PC-9 (cell line): ENCODE measurements around the gene USH2A. TPM values are rescaled to one million over a fixed set of nuclear protein-coding genes. Genes with fewer than 3 reads are reported as not detected.

Experiments
- BruUV-seq: library from RNA; stranded (reverse); fragments of 400-500 nt; replicated peaks from 2 replicates; lab custom pipeline; 2021; lab: Mats Ljungman, UMichigan
- CTCF ChIA-PET: fragments of 300-600 bp; sonication (Branson Sonifier 250); formaldehyde crosslinking; loops from one replicate; lab custom pipeline; 2022; ENCODE audit warnings: antibody characterized with exemption; lab: Charles Lee
- POLR2A ChIA-PET: fragments of 300-600 bp; sonication (Branson Sonifier 250); formaldehyde crosslinking; loops from one replicate; lab custom pipeline; 2022; ENCODE audit warnings: antibody characterized with exemption; ENCODE audit not compliant: unreplicated experiment; lab: Charles Lee
- DNase-seq, 2 experiments: peaks; one replicate each; pipeline versions ENCODE4 v3.0.0 to v3.0.0-alpha.2; 2015 to 2022; ENCODE audit warnings: mixed read lengths in 1 of 2
- H2AFZ ChIP-seq: fragments of 200-600 bp; sonication (generic); 2 replicates; pipeline ENCODE4 v1.8.1; 2017; ENCODE audit warnings: antibody characterized with exemption
- H3F3A ChIP-seq: fragments of 200-600 bp; sonication (generic); 2 replicates; pipeline ENCODE4 v1.8.1; 2017; ENCODE audit warnings: antibody characterized with exemption, mild to moderate bottlenecking, low read depth; ENCODE audit not compliant: insufficient read depth
- H3K27ac ChIP-seq: fragments of 200-600 bp; sonication (generic); 2 replicates; pipeline ENCODE4 v1.6.1; 2016; ENCODE audit warnings: mixed run types
- H3K27me3 ChIP-seq: fragments of 200-600 bp; sonication (generic); 2 replicates; pipeline ENCODE4 v1.6.1; 2016; ENCODE audit warnings: low read depth, mixed run types; ENCODE audit not compliant: insufficient read depth
- H3K36me3 ChIP-seq: fragments of 200-600 bp; sonication (generic); 2 replicates; pipeline ENCODE4 v1.6.1; 2016; ENCODE audit warnings: low read depth, mixed run types
- H3K4me1 ChIP-seq: fragments of 200-600 bp; sonication (generic); replicated peaks from 2 replicates; pipeline ENCODE4 v1.6.1; 2016; ENCODE audit warnings: mixed run types; ENCODE audit not compliant: insufficient read depth
- H3K4me2 ChIP-seq: fragments of 200-600 bp; sonication (generic); 2 replicates; pipeline ENCODE4 v1.6.1; 2017; ENCODE audit warnings: mixed run types
- H3K4me3 ChIP-seq: fragments of 200-600 bp; sonication (generic); 2 replicates; pipeline ENCODE4 v1.6.1; 2016; ENCODE audit warnings: mixed run types
- H3K79me2 ChIP-seq: fragments of 200-600 bp; sonication (generic); 2 replicates; pipeline ENCODE4 v1.6.1; 2017; ENCODE audit warnings: low read depth, mixed run types
- H3K9me2 ChIP-seq: fragments of 200-600 bp; sonication (generic); 2 replicates; pipeline ENCODE4 v1.8.1; 2017; ENCODE audit warnings: mild to moderate bottlenecking; ENCODE audit not compliant: insufficient read depth
- H3K9me3 ChIP-seq: fragments of 200-600 bp; sonication (generic); 2 replicates; pipeline ENCODE4 v1.8.1; 2016; ENCODE audit warnings: low read depth; ENCODE audit not compliant: insufficient read depth
- H4K20me1 ChIP-seq: fragments of 200-600 bp; sonication (generic); 2 replicates; pipeline ENCODE4 v1.8.1; 2017; ENCODE audit not compliant: insufficient read depth
- EZH2 ChIP-seq: fragments of 200-600 bp; sonication (generic); IDR thresholded peaks from 2 replicates; pipeline ENCODE4 v1.8.0; 2017; ENCODE audit warnings: antibody characterized with exemption, low read depth
- intact Hi-C: fragments of 100-400 bp; cut with micrococcal nuclease; formaldehyde crosslinking; loops from one replicate; pipeline ENCODE4 v1.10.0; 2022; ENCODE audit not compliant: unreplicated experiment
- total RNA-seq: library from RNA; stranded (reverse); gene quantifications from 2 replicates; pipeline ENCODE4 v1.2.3, GENCODE V29; 2021
- TF ChIP-seq, protein P1 (sequence below): fragments of 200-600 bp; sonication (generic); conservative IDR thresholded peaks from 2 replicates; pipeline ENCODE4 v1.6.1; 2017; ENCODE audit warnings: mixed run types, antibody characterized with exemption, mild to moderate bottlenecking, moderate library complexity

Gene USH2A
- total RNA-seq, 1 experiment from 2014 or later: not detected

- no peak for TF ChIP-seq EZH2
- TF ChIP-seq, protein P1, sequence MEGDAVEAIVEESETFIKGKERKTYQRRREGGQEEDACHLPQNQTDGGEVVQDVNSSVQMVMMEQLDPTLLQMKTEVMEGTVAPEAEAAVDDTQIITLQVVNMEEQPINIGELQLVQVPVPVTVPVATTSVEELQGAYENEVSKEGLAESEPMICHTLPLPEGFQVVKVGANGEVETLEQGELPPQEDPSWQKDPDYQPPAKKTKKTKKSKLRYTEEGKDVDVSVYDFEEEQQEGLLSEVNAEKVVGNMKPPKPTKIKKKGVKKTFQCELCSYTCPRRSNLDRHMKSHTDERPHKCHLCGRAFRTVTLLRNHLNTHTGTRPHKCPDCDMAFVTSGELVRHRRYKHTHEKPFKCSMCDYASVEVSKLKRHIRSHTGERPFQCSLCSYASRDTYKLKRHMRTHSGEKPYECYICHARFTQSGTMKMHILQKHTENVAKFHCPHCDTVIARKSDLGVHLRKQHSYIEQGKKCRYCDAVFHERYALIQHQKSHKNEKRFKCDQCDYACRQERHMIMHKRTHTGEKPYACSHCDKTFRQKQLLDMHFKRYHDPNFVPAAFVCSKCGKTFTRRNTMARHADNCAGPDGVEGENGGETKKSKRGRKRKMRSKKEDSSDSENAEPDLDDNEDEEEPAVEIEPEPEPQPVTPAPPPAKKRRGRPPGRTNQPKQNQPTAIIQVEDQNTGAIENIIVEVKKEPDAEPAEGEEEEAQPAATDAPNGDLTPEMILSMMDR: no peak
- H4K20me1 ChIP-seq: no peaks in the 10 kb centered on the region
- no peak for DNase-seq
- H3K9me3 ChIP-seq: no peaks in the 10 kb centered on the region
- no peaks in the 10 kb centered on the region for H3K4me1 ChIP-seq
- H2AFZ ChIP-seq: no peak overlapping the region
- no peaks in the 10 kb centered on the region for H3K9me2 ChIP-seq
- H3K4me2 ChIP-seq: no peak overlapping the region
- H3K79me2 ChIP-seq: no peaks in the 10 kb centered on the region
- ChIA-PET POLR2A (no interaction called here), CTCF (no interaction called here)
- intact Hi-C loops: no loop called here
- H3K27ac ChIP-seq: no peak overlapping the region
- H3K36me3 ChIP-seq: no peaks in the 10 kb centered on the region
- H3K4me3 ChIP-seq: no peak overlapping the region
- H3F3A ChIP-seq: no peaks in the 10 kb centered on the region
- BruUV-seq: no TSS peak
- no peaks in the 10 kb centered on the region for H3K27me3 ChIP-seq
Observed at GRCh38 chr1:215872658-215873057, 550.6 kb downstream of the USH2A start.

GRCh38 chr1:215868500-215868899 lies 554.7 kb downstream of the USH2A start:
- H3K27ac ChIP-seq: no peak overlapping the region
- CTCF ChIA-PET: no interaction called here
- H3K4me3 ChIP-seq: no peak overlapping the region
- TF ChIP-seq, protein P1: no peak
- TF ChIP-seq EZH2: no peak
- H3K36me3 ChIP-seq: no peaks in the 10 kb centered on the region
- no peak overlapping the region for H3K4me2 ChIP-seq
- BruUV-seq: no TSS peak
- no peaks in the 10 kb centered on the region; the same call in 1 of the 2 replicates for H3K9me2 ChIP-seq
- H3F3A ChIP-seq: no peaks in the 10 kb centered on the region
- intact Hi-C loops: no loop called here
- H3K27me3 ChIP-seq: no peaks in the 10 kb centered on the region
- no peaks in the 10 kb centered on the region for H4K20me1 ChIP-seq
- no peaks in the 10 kb centered on the region; the same call in 1 of the 2 replicates for H3K9me3 ChIP-seq
- H2AFZ ChIP-seq: no peak overlapping the region
- POLR2A ChIA-PET: no interaction called here
- no peaks in the 10 kb centered on the region for H3K79me2 ChIP-seq
- H3K4me1 ChIP-seq: no peaks in the 10 kb centered on the region
- no peak for DNase-seq

DNA sequence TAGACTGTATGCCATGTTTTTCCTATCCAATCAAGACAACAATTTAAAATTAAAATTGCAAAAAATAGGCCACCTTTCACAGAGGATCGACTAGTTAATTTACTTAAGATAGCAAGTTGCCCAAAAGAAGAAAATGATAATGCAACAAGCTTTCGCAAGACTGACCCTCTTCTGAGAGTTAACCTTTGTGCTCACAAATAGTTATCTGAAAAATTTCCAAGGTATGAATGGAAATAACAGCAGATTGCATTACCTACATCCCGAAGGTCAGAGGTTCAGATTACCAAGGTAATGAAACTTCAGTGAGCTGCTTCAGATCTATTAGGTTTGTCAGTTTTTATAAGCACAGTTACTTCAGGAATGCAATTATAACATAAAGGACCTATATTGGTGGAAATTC lies 558.2 kb downstream of the USH2A start:
- Histone ChIP-seq H3K79me2 (no peaks in the 10 kb centered on the region), H3K27me3 (no peaks in the 10 kb centered on the region), H3K27ac (no peak overlapping the region), H3K4me3 (no peak overlapping the region), H3K4me2 (no peak overlapping the region), H2AFZ (no peak overlapping the region), H3K9me2 (no peaks in the 10 kb centered on the region; the same call in 1 of the 2 replicates), H3K9me3 (no peaks in the 10 kb centered on the region; the same call in 1 of the 2 replicates), H3K36me3 (no peaks in the 10 kb centered on the region), H3F3A (no peaks in the 10 kb centered on the region), H3K4me1 (no peaks in the 10 kb centered on the region), H4K20me1 (no peaks in the 10 kb centered on the region)
- intact Hi-C loops: no loop called here
- no peak for DNase-seq
- BruUV-seq: no TSS peak
- TF ChIP-seq, protein P1: no peak
- POLR2A ChIA-PET: no interaction called here
- CTCF ChIA-PET: no interaction called here
